HepG2 (cell line): ENCODE results near the gene B3GNT7.

Experiments
- CREB1 ChIP-seq, 2 experiments: fragments of 450-650 bp in 1 of 2; IDR thresholded peaks; 2 replicates each; pipeline ENCODE4 v1.6.1; 2016 to 2017; ENCODE audit warnings: control low read depth in 1 of 2, mild to moderate bottlenecking in 1 of 2, missing compliant biosample characterization in 1 of 2, missing genetic modification characterization in 1 of 2
- EZH2 ChIP-seq: conservative IDR thresholded peaks from 2 replicates; pipeline ENCODE4 v1.6.1; 2012; ENCODE audit warnings: mild to moderate bottlenecking, low read depth, low read length, moderate library complexity
- HOXA7 ChIP-seq: sonication (generic); formaldehyde crosslinking; IDR thresholded peaks from 2 replicates; pipeline ENCODE4 v1.8.1; 2022; ENCODE audit warnings: mild to moderate bottlenecking, missing genetic modification reagents, moderate library complexity
- KDM5A ChIP-seq: fragments of 200-600 bp; sonication (generic); IDR thresholded peaks from 2 replicates; pipeline ENCODE4 v1.7.0; 2018; ENCODE audit warnings: antibody characterized with exemption, mild to moderate bottlenecking, low read length, borderline replicate concordance
- SMYD3 ChIP-seq: sonication (generic); formaldehyde crosslinking; IDR thresholded peaks from 2 replicates; pipeline ENCODE4 v1.8.1; 2023; ENCODE audit warnings: mild to moderate bottlenecking, missing genetic modification reagents
- ZNF232 ChIP-seq: sonication (generic); formaldehyde crosslinking; IDR thresholded peaks from 2 replicates; pipeline ENCODE4 v1.4.0; 2020; ENCODE audit warnings: missing genetic modification reagents, borderline replicate concordance
- ZNF747 ChIP-seq: sonication (generic); formaldehyde crosslinking; IDR thresholded peaks from 2 replicates; pipeline ENCODE4 v1.8.1; 2023; ENCODE audit warnings: missing genetic modification reagents, mild to moderate bottlenecking, borderline replicate concordance
- TF ChIP-seq, protein P1 (sequence below), 2 experiments: sonication (generic) in 1 of 2; formaldehyde crosslinking in 1 of 2; IDR thresholded peaks; 2 replicates each; pipeline versions ENCODE4 v1.5.1 to v1.6.1; 2011 to 2020; ENCODE audit warnings: borderline replicate concordance in 1 of 2, low read depth in 1 of 2, low read length in 1 of 2, mild to moderate bottlenecking in 1 of 2, missing genetic modification reagents in 1 of 2, moderate library complexity in 1 of 2
- TF ChIP-seq, protein P2 (sequence below): sonication (generic); formaldehyde crosslinking; IDR thresholded peaks from 2 replicates; pipeline ENCODE4 v1.5.0; 2020; ENCODE audit warnings: mild to moderate bottlenecking, missing genetic modification reagents, moderate library complexity
- TF ChIP-seq, protein P3 (sequence below): sonication (generic); formaldehyde crosslinking; IDR thresholded peaks from 2 replicates; pipeline ENCODE4 v1.5.0; 2020; ENCODE audit warnings: missing genetic modification reagents
- TF ChIP-seq, protein P4 (sequence below): sonication (generic); formaldehyde crosslinking; IDR thresholded peaks from 2 replicates; pipeline ENCODE4 v1.4.0; 2020; ENCODE audit warnings: mild to moderate bottlenecking, missing genetic modification reagents
- TF ChIP-seq, protein P5 (sequence below): sonication (generic); formaldehyde crosslinking; IDR thresholded peaks from 2 replicates; pipeline ENCODE4 v1.4.0; 2020; ENCODE audit warnings: missing genetic modification reagents, mild to moderate bottlenecking, borderline replicate concordance

DNA sequence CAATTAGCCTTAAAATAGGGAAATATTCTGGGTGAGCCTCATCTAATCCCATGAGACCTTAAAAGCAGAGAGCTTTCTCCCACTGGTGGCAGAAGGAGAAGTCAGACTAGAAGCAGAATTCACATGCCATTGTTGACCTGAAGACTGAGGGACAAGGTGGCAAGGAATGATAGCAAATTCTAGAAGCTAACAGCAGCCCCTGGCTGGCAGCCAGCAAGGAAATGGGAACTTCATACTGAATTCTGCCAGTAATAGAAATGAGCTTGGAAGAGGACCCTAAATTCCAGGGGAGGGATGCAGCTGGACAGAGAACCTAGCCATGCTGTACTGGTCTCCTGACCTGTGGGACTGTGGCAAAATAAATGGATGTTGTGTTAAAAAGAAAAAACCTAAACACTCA is 19.5 kb downstream of the B3GNT7 start:
- TF ChIP-seq, protein P1, sequence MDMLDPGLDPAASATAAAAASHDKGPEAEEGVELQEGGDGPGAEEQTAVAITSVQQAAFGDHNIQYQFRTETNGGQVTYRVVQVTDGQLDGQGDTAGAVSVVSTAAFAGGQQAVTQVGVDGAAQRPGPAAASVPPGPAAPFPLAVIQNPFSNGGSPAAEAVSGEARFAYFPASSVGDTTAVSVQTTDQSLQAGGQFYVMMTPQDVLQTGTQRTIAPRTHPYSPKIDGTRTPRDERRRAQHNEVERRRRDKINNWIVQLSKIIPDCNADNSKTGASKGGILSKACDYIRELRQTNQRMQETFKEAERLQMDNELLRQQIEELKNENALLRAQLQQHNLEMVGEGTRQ (IDR thresholded peaks at IDR 0.05; ENCODE audit: low read depth, low read length): no peak
- TF ChIP-seq, protein P1 (CRISPR knock-in tag; IDR thresholded peaks at IDR 0.05; ENCODE audit: borderline replicate concordance): no peak
- TF ChIP-seq SMYD3 (CRISPR knock-in tag) (no peak), EZH2 (no peak), CREB1 (IDR thresholded peaks at IDR 0.05) (no peak), CREB1 (CRISPR knock-in tag; IDR thresholded peaks at IDR 0.05) (no peak), HOXA7 (CRISPR knock-in tag) (no peak), ZNF232 (no peak), KDM5A (no peak), ZNF747 (CRISPR knock-in tag) (no peak)
- TF ChIP-seq, protein P2, sequence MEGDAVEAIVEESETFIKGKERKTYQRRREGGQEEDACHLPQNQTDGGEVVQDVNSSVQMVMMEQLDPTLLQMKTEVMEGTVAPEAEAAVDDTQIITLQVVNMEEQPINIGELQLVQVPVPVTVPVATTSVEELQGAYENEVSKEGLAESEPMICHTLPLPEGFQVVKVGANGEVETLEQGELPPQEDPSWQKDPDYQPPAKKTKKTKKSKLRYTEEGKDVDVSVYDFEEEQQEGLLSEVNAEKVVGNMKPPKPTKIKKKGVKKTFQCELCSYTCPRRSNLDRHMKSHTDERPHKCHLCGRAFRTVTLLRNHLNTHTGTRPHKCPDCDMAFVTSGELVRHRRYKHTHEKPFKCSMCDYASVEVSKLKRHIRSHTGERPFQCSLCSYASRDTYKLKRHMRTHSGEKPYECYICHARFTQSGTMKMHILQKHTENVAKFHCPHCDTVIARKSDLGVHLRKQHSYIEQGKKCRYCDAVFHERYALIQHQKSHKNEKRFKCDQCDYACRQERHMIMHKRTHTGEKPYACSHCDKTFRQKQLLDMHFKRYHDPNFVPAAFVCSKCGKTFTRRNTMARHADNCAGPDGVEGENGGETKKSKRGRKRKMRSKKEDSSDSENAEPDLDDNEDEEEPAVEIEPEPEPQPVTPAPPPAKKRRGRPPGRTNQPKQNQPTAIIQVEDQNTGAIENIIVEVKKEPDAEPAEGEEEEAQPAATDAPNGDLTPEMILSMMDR: no peak
- TF ChIP-seq, protein P3, sequence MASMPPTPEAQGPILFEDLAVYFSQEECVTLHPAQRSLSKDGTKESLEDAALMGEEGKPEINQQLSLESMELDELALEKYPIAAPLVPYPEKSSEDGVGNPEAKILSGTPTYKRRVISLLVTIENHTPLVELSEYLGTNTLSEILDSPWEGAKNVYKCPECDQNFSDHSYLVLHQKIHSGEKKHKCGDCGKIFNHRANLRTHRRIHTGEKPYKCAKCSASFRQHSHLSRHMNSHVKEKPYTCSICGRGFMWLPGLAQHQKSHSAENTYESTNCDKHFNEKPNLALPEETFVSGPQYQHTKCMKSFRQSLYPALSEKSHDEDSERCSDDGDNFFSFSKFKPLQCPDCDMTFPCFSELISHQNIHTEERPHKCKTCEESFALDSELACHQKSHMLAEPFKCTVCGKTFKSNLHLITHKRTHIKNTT (CRISPR knock-in tag): no peak
- TF ChIP-seq, protein P4, sequence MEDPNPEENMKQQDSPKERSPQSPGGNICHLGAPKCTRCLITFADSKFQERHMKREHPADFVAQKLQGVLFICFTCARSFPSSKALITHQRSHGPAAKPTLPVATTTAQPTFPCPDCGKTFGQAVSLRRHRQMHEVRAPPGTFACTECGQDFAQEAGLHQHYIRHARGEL (CRISPR knock-in tag): no peak
- TF ChIP-seq, protein P5, sequence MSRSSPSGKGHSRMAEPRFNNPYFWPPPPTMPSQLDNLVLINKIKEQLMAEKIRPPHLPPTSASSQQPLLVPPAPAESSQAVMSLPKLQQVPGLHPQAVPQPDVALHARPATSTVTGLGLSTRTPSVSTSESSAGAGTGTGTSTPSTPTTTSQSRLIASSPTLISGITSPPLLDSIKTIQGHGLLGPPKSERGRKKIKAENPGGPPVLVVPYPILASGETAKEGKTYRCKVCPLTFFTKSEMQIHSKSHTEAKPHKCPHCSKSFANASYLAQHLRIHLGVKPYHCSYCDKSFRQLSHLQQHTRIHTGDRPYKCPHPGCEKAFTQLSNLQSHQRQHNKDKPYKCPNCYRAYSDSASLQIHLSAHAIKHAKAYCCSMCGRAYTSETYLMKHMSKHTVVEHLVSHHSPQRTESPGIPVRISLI (CRISPR knock-in tag): no peak
